ENCODE measurements around the gene PFKFB3.
"Not testable (repeated sequence)": the region's sequence is repeated elsewhere in the genome, so short reads cannot be mapped to it uniquely, and the experiment has no call there.

The PFKFB3 gene

GRCh38 chr10:6200440-6200733 lies 2.3 kb upstream of the PFKFB3 start:
- Histone ChIP-seq H2AFZ (ENCODE audit: low read depth, low read length) (no peak overlapping the region), H3K4me1 (ENCODE audit: insufficient read depth, low read length) (peaks cover 25% of the 10 kb centered on the region), H3K36me3 (ENCODE audit: insufficient read depth, low read length) (peaks cover 3% of the 10 kb centered on the region), H3K9me3 (ENCODE audit: low read length) (no peaks in the 10 kb centered on the region), H3K27me3 (ENCODE audit: insufficient read depth, low read length) (no peaks in the 10 kb centered on the region), H3K4me3 (ENCODE audit: low read length) (no peak overlapping the region)

- H2AFZ ChIP-seq (ENCODE audit: low read depth, low read length) = peak overlapping the region; percentile 71
- peaks cover 3% of the 10 kb centered on the region for H3K36me3 ChIP-seq (ENCODE audit: insufficient read depth, low read length)
- H3K4me1 ChIP-seq (ENCODE audit: insufficient read depth, low read length) = peaks cover 25% of the 10 kb centered on the region
- H3K27me3 ChIP-seq (ENCODE audit: insufficient read depth, low read length) = no peaks in the 10 kb centered on the region
- peak overlapping the region; percentile 42 for H3K4me3 ChIP-seq (ENCODE audit: low read length)
- no peaks in the 10 kb centered on the region for H3K9me3 ChIP-seq (ENCODE audit: low read length)
Observed at GRCh38 chr10:6200734-6201515, 1.8 kb upstream of the PFKFB3 start.

GRCh38 chr10:6201516-6201975 lies 1.2 kb upstream of the PFKFB3 start:
- Histone ChIP-seq H3K27me3 (ENCODE audit: insufficient read depth, low read length) (no peaks in the 10 kb centered on the region), H3K4me3 (ENCODE audit: low read length) (peak overlapping the region; percentile 42), H3K4me1 (ENCODE audit: insufficient read depth, low read length) (peaks cover 25% of the 10 kb centered on the region), H3K9me3 (ENCODE audit: low read length) (no peaks in the 10 kb centered on the region), H3K36me3 (ENCODE audit: insufficient read depth, low read length) (peaks cover 3% of the 10 kb centered on the region), H2AFZ (ENCODE audit: low read depth, low read length) (peak overlapping the region; percentile 52)

DNA sequence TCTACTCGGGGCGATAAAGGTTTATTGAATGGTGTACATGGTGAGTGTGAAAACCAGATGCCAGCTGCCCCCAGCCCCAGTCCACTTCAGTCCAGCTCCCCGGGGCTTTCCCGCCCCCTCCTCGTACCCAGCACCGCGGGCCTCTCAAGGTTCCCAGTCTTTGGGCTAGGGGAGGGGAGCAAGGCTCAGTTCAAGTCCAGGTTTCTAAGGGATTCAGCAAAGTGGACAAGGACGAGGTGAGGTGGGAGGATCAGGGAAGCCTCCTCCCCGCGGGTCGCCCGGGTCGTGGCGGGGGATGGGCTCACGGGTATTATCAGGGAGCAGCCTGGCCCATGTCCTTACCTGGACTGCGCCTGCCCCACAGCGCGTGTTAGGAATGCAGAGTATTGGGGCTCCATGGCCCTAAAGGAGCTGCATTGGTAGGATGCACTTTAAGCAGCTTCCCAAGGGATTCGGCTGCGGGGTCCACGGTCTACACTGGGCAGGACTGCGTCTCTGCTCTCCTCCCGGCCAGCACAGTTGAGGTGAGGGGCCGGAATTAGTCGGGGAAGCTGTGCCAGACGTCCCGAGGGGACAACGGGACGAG lies 541 bp upstream of the PFKFB3 start:
- Histone ChIP-seq H3K36me3 (ENCODE audit: insufficient read depth, low read length) (peaks cover 3% of the 10 kb centered on the region), H2AFZ (ENCODE audit: low read depth, low read length) (peak overlapping the region; percentile 52), H3K9me3 (ENCODE audit: low read length) (no peaks in the 10 kb centered on the region), H3K27me3 (ENCODE audit: insufficient read depth, low read length) (no peaks in the 10 kb centered on the region), H3K4me3 (ENCODE audit: low read length) (peak overlapping the region; percentile 42), H3K4me1 (ENCODE audit: insufficient read depth, low read length) (peaks cover 25% of the 10 kb centered on the region)

DNA sequence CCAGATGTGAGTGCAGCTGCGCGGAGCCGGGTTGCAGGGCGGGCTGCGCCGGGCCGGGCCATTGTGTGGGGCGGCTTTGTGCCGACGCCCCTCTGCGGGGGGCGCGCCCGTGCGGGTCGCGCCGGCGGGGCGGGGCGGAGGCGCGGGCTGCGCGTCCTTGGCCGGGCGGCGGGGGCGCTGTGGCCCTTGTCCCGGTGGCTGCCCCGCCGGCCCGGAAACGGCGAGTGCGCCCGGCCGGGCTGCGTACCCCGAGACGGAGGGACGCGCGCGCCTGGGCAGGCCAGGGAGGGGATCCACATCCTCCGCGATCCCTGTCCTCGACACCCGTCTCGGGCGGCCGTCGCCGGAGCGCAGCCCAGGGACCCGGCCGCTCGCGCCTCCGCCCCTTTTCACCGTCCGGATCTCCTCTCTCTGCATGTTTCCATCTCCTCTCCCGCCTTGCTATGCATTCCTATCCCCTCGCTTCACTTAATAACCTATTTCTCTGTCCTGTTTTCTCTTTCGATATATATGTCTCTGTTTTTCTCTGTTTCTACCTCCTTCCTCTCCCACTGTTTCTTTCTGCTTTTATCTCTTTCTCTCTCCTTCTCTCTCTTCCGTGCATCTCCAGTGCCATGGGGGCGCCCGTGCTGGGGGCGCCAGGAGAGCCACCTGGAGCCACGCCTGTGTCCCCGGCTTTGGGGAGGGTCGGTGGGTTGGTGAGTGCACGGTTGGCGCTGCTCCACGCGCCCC lies 765 bp downstream of the PFKFB3 start:
- Histone ChIP-seq H3K4me3 (ENCODE audit: low read length) (peak overlapping the region; percentile 99), H2AFZ (ENCODE audit: low read depth, low read length) (peak overlapping the region; percentile 50), H3K9me3 (ENCODE audit: low read length) (no peaks in the 10 kb centered on the region), H3K27me3 (ENCODE audit: insufficient read depth, low read length) (no peaks in the 10 kb centered on the region), H3K4me1 (ENCODE audit: insufficient read depth, low read length) (peaks cover 25% of the 10 kb centered on the region), H3K36me3 (ENCODE audit: insufficient read depth, low read length) (peaks cover 3% of the 10 kb centered on the region)

GRCh38 chr10:6204063-6204340 lies 1.3 kb downstream of the PFKFB3 start:
- Histone ChIP-seq H3K4me3 (ENCODE audit: low read length) (peak overlapping the region; percentile 99), H2AFZ (ENCODE audit: low read depth, low read length) (peak overlapping the region; percentile 50), H3K27me3 (ENCODE audit: insufficient read depth, low read length) (no peaks in the 10 kb centered on the region), H3K4me1 (ENCODE audit: insufficient read depth, low read length) (peaks cover 25% of the 10 kb centered on the region), H3K36me3 (ENCODE audit: insufficient read depth, low read length) (peaks cover 3% of the 10 kb centered on the region), H3K9me3 (ENCODE audit: low read length) (no peaks in the 10 kb centered on the region)

DNA sequence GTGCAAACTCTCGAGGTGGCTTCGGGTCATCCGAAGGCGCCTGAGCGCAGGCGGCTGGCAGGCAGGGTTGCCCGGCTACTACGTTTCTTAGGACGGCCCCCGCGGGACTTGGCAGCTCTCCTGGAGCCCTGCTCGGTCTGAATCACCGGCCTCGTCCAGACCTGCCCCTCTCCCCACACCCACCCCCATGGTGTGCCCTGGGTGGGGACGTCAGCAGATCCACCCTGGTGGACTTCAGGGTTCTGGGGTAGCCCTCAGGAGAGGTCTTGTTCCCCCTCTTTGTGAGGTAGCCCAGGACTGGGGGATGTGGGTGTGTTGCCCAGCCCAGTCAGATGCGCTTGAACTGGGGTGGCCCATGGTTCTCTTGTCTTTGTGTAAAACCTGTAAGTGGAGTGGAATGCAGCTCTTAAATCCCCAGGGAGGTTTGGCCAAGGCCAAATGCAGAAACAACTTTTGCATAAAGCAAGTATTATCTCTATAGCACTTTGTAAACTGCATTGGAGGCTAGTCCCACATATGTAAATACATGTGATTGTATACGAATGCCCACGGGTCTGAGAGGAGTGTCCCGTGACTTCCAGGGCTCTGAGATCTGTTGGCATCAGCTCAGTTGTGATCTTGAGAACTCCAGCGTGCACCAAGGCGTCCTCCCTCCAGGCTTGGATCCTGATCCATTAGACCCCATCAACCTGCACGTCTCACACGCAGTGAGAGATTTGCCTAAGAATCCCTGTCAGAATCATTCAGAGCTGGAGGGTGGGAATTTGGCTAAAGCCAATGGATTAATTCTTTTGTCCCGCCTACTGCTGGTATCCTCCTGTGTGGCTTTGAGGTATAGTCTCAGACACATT lies 1.8 kb downstream of the PFKFB3 start:
- Histone ChIP-seq H2AFZ (ENCODE audit: low read depth, low read length) (no peak overlapping the region), H3K36me3 (ENCODE audit: insufficient read depth, low read length) (peaks cover 3% of the 10 kb centered on the region), H3K4me1 (ENCODE audit: insufficient read depth, low read length) (peaks cover 25% of the 10 kb centered on the region), H3K4me3 (ENCODE audit: low read length) (peak overlapping the region; percentile 99), H3K27me3 (ENCODE audit: insufficient read depth, low read length) (no peaks in the 10 kb centered on the region), H3K9me3 (ENCODE audit: low read length) (no peaks in the 10 kb centered on the region)

DNA sequence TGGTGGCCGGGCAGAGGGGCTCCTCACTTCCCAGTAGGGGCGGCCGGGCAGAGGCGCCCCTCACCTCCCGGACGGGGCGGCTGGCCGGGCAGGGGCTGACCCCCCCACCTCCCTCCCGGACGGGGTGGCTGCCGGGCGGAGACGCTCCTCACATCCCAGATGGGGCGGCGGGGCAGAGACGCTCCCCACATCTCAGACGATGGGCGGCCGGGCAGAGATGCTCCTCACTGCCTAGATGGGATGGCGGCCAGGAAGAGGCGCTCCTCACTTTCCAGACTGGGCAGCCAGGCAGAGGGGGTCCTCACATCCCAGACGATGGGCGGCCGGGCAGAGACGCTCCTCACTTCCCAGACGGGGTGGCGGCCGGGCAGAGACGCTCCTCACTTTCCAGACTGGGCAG lies 3.8 kb downstream of the PFKFB3 start:
- H3K4me1 ChIP-seq (ENCODE audit: insufficient read depth, low read length) = peaks cover 26% of the 10 kb centered on the region

DNA sequence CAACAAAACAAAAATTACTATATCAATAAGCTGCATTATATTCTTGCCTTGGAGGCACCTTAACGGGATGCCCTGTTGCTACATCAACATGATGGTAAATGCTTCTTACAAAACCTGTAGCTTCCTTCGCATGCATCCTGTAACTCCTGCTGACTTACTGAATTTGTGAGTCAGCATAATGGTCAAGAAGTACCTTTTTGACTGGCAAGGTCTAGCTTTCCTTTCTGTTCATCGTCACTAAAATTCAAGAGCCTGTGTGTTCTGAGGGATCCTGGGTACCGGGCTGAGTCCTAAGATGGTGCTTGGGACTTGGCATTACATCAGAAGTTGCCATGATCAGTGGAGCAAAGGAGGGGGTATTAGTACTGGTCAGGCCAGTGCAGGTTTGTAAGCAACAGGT lies 4.9 kb downstream of the PFKFB3 start:
- H3K4me3 ChIP-seq (ENCODE audit: low read length) = no peak overlapping the region

More for the DNA sequence above, 3.8 kb downstream of the PFKFB3 start:
- H3K4me3 ChIP-seq (ENCODE audit: low read length); H2AFZ ChIP-seq (ENCODE audit: low read depth, low read length); H3K36me3 ChIP-seq (ENCODE audit: insufficient read depth, low read length); H3K9me3 ChIP-seq (ENCODE audit: low read length); H3K27me3 ChIP-seq (ENCODE audit: insufficient read depth, low read length): not testable (repeated sequence)

GRCh38 chr10:6208799-6209235 lies 6.1 kb downstream of the PFKFB3 start:
- Histone ChIP-seq H3K4me3 (ENCODE audit: low read length) (no peak overlapping the region), H2AFZ (ENCODE audit: low read depth, low read length) (no peak overlapping the region), H3K9me3 (ENCODE audit: low read length) (peaks cover under 1% of the 10 kb centered on the region), H3K27me3 (ENCODE audit: insufficient read depth, low read length) (no peaks in the 10 kb centered on the region), H3K4me1 (ENCODE audit: insufficient read depth, low read length) (peaks cover 26% of the 10 kb centered on the region), H3K36me3 (ENCODE audit: insufficient read depth, low read length) (peaks cover 6% of the 10 kb centered on the region)

More for the DNA sequence above, 4.9 kb downstream of the PFKFB3 start:
- Histone ChIP-seq H3K27me3 (ENCODE audit: insufficient read depth, low read length) (no peaks in the 10 kb centered on the region), H3K36me3 (ENCODE audit: insufficient read depth, low read length) (peaks cover 3% of the 10 kb centered on the region), H3K9me3 (ENCODE audit: low read length) (no peaks in the 10 kb centered on the region), H2AFZ (ENCODE audit: low read depth, low read length) (no peak overlapping the region), H3K4me1 (ENCODE audit: insufficient read depth, low read length) (peaks cover 26% of the 10 kb centered on the region)

- Histone ChIP-seq H3K27me3 (ENCODE audit: insufficient read depth, low read length) (no peaks in the 10 kb centered on the region), H3K36me3 (ENCODE audit: insufficient read depth, low read length) (peaks cover 27% of the 10 kb centered on the region), H2AFZ (ENCODE audit: low read depth, low read length) (no peak overlapping the region), H3K9me3 (ENCODE audit: low read length) (peaks cover 3% of the 10 kb centered on the region), H3K4me3 (ENCODE audit: low read length) (no peak overlapping the region), H3K4me1 (ENCODE audit: insufficient read depth, low read length) (peaks cover 17% of the 10 kb centered on the region)
Observed at GRCh38 chr10:6211341-6211670, 8.6 kb downstream of the PFKFB3 start.

GRCh38 chr10:6211671-6212635 lies 9.2 kb downstream of the PFKFB3 start:
- H3K9me3 ChIP-seq (ENCODE audit: low read length) = peaks cover 3% of the 10 kb centered on the region
- H2AFZ ChIP-seq (ENCODE audit: low read depth, low read length) = no peak overlapping the region
- H3K4me3 ChIP-seq (ENCODE audit: low read length) = no peak overlapping the region
- no peaks in the 10 kb centered on the region for H3K27me3 ChIP-seq (ENCODE audit: insufficient read depth, low read length)
- peaks cover 17% of the 10 kb centered on the region for H3K4me1 ChIP-seq (ENCODE audit: insufficient read depth, low read length)
- peaks cover 34% of the 10 kb centered on the region for H3K36me3 ChIP-seq (ENCODE audit: insufficient read depth, low read length)
